Daoy (cell line): ENCODE measurements around the gene LAIR1. TPM values are rescaled to one million over a fixed set of nuclear protein-coding genes. Genes with fewer than 3 reads are reported as not detected.
"Not testable (repeated sequence)": the region's sequence is repeated elsewhere in the genome, so short reads cannot be mapped to it uniquely, and the experiment has no call there.

ENCODE experiments used
- DNase-seq: peaks from one replicate; pipeline ENCODE4 v3.0.0-alpha.2; 2015; ENCODE audit warnings: low read depth
- total RNA-seq: library from RNA; depleted of rRNA; stranded (reverse); fragments of >200 nt; shearing (Covaris generic); gene quantifications from 2 replicates; pipeline ENCODE4 v1.2.3, GENCODE V29; 2014

LAIR1 gene
- total RNA-seq, 1 experiment from 2014 or later = not detected

DNA sequence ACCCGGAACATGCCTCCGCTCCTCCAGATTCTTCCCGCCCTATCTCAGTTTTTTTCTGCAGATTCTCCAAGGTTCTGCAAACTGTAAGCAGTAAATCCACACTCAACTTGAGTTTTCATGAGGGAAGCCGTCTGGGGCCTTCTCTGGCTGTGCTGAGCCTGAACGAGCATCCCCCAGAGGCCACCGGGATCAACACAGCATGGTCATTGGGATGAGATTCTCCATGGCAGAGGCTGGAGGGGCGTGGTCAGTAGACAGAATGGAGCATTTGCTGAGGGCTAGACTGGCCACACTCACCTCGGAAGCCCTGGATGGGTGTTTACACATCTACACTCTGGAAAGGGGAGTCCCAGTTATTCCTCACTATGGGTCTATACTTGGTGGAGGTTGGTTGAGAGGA is 23.4 kb downstream of the LAIR1 start:
- no peak for DNase-seq

DNA sequence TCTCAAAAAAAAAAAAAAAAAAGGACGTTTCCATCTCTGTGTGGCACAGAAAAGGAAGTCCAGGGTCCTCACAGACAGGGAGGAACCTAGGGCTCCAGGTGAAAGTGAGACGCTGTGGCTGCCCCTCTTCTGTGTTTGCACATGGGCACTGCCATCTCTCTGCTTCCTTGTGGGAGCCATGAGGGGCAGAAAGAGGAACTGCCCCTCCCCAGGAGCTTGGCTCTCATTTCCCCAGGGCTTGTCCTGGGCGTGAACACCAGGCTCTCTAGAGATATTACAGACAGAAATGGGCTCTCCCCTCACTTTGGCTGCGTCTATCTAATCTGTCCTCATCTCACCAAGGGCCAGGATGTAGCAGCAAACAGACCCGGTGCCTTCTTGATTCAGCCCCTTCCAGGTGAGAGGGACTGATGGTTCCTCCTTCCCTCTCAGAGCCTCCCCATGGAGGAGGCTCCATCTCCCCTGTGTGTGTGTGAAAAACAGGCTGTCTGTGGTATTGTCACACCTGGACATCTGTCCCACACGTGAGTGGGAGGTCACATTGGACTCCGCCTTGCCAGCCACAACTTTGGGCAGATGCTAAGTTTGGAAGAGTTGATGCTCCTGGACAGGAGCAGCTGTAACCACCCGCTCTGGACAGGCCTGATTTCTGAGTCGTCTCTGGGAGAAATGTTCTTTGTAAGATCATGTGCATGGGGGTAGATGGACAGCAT is 24.9 kb downstream of the LAIR1 start:
- no peak for DNase-seq

DNA sequence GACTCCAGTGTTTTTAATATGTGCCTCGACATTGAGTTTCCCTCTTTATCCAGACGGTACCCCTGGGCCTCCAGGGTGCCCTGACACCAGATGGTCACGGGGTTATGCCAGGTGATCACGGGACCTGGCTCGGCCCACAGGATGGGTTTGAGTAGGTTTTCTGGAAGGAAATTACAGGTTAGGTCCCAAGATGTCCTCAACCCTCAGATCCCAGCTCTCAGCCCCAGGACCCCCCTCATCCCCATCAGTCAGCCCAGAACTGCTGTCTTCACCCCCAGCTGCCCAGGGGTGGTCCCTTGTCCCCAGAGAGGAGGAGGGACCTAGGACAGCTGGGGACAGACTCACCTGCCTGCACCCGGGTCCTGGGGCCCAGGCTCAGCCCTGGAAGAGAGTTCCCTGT is 26.2 kb downstream of the LAIR1 start:
- no peak for DNase-seq

DNA sequence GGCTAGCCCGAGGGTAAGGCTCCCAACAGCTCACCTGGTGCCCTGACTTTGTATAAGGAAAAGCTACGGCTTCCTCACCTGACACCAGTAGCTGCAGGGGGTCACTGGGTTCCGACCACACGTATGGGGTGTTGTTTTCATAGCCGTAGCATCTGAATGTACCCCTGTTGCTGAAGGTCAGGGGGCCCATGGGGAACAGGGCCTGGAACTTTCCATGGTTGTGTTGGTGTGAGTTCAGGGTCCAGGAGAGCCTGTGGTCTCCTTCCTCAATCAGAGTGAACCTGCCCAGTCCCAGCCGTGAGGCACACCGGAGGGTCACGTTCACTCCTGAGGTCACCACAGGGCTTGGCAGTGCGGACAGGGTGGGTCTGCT is 26.9 kb downstream of the LAIR1 start:
- no peak for DNase-seq

DNA sequence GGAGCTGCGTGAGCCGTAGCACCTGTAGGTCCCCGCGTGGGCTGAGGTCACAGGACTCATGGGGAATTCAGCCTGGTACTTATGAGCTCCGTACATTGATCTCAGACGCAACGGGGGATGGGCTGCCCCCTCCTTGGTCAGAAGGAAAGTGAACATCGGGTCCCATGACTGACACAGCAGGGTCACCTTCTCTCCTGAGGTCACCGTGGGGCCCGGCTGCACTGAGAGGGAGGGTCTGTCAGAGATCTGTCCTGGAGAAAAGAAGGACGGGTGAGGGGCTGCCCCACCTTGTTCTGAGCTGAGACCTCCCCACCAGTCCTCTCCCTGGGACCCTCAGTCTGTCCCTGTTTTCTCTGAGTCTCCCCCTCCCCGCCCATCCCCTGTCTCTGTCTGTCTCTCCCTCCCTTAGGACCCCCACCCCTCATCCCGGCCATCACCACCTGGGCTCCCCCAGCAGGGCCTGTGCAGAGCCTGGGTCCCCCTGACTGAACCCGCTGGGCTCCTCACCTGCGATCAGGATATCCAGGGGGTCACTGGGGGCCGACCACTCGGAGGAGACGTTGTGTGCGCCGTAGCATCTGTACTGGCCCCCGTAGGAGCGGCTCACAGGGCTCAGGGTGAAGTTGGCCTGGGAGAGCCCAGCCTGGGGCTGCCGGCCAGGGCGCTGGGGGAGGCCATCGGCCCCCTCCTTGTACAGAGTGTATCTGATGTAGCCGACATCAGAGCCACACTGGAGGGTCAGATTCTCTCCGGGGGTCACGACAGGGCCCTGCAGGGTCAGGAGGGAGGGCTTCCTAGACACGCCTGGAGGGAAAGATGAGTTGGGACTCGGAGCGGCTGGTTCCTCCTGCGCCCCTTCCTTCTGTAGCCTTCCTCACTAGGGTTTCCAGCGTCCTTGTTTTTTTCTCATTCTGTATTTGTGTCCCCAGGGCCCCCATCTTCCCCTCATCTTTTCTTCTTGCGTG is 27.6 kb downstream of the LAIR1 start:
- DNase-seq = no peak

DNA sequence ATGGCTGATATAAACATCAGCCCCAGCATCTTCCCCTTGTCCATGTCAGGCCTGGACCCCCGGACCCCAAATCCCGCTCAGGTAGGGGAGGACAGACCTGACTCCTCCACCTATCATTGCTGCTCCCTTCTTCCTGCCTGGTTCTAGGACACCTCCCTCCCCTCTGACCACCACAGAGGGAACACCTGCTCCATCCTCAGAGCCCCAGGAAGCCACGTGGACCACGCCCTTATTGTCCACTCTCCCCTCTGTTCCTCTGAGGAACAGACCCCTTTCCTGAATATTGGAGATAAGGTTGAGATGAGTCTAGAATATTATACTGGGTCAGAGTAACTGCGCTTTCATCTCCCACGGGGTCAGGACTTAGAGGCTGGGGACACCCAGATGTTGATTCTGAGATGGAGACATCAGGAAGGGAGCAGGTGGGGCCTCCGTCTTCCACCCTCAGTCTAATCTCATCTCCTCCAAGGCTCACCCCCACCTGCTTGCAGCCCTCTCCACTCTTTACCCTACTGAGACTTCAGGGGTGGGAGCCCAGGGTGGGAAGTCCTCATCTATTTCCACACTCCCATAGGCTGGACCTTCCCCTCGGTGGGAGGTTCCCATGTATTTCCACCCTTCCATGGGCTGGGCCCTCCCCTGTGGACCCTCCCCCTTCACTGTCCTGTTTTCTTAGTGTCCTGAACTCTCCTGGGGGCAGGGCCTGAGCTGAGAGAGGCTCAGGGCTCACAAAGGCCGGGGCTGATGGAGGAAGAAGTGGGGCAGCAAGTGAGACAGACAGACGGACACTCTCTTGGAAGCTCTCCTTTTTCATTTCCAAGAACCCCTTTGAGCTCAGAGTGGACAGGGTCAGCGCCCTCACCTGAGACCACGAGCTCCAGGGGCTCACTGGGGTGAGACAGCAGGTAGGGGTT is 28.5 kb downstream of the LAIR1 start:
- DNase-seq = no peak

DNA sequence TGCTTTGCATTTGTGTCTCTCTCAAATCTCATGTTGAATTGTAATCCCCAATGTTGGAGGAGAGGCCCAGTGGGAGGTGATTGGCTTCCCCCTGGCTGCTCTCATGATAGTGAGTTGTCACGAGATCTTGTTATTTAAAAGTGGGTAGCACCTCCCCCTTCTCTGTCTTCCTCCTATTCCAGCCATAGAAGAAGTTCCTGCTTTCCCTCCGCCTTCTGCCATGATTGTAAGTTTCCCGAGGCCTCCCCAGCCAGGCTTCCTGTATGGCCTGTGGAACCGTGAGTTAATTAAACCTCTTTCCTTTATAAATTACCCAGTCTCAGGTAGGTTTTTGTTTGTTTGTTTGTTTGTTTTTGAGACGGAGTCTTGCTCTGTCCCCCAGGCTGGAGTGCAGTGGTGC is 29.6 kb downstream of the LAIR1 start:
- peak; percentile 24 for DNase-seq

DNA sequence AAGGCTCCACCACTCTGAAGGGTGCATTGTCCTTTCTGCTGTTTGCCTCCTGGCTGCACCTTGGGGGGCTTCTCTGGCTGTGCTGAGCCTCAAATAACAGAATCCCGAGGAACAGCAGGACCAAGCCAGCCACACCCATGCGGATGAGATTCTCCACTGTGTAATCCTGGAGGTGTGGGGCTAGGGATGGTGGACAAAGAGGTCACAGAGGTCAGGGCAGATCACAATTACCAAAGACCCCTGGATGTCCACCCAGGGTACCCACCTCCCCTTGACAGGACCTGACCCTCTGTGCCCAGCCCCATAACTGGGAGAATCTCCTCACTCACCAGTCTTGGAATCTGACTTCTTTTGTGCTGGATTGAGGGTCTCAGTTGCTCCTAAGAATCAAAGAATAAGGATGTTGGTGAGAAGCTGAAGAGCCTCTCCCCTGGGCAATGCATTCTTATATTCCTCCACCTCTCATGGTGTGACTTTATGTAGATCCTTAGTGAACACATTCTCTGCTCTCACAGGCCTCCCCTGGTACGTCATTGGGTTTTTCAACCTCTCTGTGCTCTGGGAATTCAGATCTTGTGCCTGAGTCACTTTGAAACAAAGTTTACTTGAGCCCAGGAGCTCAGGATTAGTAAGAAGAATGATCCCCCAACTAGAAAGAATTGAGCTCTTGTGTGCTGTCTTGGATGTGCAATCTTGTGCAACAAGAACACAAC is 31.0 kb downstream of the LAIR1 start:
- no peak for DNase-seq

DNA sequence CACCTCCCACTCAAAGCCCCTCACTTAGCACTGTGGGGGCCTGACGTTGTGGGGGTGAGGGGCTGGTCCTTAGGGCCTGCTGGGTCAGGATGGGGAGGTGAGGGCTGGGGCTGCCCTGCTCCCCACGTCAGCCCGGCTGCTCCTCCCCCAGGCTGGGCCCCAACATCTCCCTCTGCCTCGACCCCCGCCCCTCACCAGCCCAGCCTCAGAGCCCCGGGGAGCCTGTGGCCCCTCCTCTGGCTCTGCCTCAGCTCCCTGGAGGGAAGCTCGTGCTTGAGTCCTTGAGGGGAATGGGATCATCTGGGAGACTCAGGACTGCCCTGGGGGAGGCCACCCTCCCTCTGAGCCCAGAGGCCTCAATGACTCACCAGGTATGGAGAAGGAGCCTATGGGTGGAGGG is 32.6 kb downstream of the LAIR1 start:
- DNase-seq = no peak

DNA sequence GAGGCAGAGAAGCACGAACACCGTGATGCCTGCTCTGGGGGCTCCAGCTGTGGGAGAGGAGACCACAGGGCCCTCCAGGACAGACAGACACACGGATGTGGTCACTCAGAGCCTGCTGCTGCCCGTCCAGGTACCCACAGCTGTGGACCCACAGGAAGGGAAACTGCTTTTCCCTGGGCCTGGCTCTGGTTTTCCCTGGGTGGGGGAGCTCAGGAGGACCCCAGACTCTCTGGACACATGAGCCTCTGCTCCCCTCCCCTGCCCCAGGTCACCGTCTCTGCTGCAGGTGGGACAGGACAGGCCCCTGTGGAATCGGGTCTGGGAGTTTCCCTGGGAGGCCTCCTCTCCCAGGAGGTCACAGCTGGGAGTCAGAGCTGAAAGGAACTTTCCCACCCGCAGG is 33.1 kb downstream of the LAIR1 start:
- DNase-seq = no peak

DNA sequence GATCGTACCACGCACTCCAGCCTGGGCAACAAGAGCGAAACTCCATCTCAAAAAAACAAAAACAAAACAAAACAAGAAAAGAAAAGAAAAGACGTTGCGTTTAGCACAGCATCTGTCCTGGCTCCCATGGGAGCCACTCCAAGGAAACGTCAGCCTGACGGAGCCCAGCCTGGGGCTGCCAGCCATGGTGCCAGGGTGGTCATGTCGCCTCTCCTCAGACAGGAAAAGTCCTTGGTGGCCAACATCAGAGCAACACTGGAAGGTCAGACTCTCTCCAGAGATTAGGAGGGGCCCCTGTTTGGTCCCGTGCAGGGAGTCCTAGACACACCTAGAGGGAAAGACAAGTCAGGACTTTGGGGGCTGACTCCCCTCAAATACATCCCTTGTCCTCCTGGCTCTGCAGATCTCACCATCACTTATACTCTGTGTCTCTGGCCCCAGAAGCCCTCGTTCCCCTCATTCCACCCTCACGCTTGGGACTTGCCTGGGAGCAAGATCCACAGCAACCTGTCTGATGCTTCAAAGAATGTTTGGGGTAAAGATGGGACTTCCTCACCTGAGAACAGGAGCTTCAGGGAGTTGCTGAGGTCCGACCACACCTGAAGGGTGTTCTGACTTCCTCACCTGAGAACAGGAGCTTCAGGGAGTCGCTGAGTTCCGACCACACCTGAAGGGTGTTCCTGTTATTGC is 35.1 kb downstream of the LAIR1 start:
- no peak for DNase-seq

DNA sequence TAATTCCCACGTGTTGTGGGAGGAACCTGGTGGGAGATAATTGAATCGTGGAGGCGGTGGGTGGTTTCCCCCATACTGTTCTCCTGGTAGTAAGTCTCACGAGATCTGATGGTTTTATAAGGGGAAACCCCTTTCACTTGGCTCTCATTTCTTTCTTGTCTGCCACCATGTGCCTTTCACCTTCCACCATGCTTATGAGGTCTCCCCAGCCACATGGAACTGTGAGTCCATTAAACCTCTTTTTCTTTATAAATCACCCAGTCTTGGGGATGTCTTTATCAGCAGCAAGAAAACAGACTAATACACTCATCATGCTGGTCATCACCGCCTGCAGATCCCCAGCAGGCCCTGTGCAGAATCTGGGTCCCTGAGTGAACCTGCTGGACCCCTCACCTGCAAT is 36.0 kb downstream of the LAIR1 start:
- not testable (repeated sequence) for DNase-seq

DNA sequence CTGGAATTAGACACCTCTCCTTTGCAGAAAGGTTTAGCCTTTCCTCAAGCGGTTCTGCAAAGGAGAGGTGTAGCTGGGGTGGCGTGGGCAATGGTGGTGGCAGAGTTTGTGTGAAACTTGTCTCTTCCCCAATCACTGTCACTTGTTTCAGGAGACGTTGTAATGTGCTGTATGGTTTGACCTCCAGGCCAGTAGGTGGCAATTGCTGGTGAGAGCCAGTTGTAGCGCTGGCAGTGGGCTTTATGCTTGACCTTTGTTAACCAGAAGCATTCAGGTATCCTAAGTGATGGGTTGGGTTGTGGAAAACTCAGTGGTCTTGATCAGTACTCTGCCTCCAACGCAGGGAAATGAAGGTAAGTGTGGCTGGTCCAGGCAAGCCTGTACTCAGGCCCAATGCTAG is 39.1 kb downstream of the LAIR1 start:
- no peak for DNase-seq

DNA sequence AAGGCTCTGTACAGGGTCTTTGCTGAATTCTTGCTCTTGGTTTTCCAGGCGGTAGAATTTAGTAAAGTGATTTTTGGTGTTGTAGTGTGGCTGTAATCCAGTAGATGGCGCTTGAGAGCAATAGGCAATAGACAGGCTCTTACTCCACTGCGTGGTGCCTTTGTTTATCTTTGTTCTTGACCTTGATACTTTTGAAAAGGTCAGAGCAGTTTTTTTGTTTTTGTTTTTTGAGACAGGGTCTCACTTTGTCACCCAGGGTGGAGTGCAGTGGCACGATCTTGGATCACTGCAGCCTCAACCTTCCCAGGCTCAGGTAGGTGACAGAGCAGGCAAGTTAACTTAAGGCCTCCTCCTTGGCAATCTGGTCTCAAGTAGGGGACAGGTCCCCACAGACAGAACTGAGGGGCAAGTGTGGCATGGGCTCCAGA is 39.5 kb downstream of the LAIR1 start:
- peak; percentile 41 for DNase-seq

DNA sequence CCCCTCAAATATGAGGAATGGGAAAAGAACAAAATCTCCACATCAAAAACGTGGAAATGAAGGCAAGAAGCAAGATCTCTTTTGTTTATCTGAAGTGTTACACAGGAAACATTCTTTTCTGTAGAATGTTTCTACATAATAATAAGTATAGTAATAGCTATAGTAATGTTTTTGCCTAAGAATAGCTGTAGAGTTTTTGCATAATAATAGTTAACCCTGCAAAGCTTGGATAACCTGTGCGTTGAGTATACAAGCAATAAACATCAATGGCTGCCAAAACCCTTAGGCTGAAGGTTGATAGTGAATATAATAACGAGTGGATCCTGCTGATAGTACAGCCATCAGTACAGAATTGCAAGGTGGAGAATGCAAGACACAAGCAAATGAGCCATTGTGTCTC is 40.7 kb downstream of the LAIR1 start:
- no peak for DNase-seq

DNA sequence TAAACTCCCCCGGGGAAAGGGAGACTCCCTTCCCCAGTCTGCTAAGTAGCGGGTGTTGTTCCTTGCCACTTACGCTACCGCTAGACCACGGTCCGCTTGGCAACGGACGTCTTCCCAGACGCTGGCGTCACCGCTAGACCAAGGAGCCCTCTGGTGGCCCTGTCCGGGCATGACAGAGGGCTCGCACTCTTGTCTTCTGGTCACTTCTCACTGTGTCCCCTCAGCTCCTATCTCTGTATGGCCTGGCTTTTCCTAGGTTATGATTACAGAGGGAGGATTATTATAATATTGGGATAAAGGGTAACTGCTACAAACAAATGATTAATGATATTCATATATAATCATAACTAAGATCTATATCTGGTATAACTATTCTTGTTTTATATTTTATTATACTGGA is 41.8 kb downstream of the LAIR1 start:
- not testable (repeated sequence) for DNase-seq

DNA sequence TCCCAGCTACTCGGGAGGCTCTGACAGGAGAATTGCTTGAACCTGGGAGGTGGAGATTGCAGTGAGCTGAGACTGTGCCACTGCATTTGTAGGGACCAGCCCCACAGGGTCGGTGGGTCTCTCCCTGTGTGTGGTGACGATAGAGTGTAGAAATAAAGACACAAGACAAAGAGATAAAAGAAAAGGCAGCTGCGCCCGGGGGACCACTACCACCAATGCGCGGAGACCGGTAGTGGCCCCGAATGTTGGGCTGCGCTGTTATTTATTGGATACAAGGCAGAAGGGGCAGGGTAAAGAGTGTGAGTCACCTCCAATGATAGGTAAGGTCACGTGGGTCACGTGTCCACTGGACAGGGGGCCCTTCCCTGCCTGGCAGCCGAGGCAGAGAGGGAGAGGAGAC is 42.4 kb downstream of the LAIR1 start:
- DNase-seq = not testable (repeated sequence)

DNA sequence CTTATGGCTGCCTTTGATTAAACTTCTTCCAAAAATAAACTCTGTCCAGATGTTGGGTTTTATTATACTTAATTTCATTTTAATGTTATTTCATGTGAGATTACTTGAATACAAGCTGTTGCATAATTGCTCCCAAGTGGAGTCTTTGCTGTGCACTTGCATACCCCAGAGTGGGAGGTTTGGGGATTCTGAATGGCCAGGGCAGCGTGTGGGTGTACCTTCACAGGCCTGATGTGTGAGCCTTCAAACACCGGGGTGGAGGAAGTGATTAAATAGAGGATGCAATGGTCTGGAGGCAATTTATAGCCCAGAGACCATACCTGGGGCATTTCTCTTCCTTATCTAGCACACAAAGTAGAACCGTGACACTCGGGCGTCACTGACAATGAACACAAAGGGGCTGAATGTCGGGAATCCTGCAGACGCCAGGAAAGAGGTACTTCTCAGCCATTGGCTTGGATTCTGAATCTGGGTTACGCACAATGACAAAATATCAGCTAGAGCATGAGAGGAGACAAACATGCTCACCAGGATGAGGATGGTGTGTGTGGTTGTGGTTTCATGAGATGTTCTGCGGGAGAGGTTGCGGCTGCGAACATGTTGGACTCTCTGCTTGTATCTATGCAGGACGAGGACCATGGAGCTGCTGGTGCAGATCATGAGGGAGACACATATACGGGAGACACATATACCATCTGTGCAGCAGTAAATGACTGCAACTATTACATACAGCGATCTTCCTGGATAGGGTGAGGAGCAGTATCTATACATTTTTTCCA is 44.6 kb downstream of the LAIR1 start:
- DNase-seq = no peak

DNA sequence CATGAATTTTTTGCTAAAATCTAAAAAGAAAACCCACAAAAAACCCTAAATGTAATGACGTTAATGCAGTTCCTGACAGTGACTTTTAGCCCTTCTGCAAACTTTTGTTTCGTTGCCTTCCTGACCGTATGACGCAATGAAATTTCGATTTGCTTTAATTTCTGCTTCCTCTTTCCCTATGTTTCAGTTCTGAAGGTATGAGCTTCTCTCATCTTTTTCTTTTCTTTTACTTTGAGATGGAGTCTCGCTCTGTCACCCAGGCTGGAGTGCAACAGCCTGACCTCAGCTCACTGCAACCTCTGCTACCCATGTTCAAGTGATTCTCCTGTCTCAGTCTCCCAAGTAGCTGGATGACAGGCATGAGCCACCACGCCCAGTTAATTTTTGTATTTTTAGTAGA is 45.7 kb downstream of the LAIR1 start:
- no peak for DNase-seq

DNA sequence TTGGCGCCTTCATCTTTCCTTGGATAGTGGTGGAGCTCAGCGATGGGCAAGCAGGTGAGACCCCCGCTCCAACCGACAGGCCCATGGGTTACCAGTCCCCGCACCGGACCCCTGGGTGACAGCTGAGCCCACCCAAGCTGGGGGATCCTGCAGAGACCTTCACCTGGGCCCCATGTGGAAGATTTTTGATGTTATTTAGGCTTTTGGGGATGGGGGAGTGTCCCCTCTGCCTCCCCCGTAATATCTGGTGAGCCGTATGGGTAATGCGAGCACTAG is 46.8 kb downstream of the LAIR1 start:
- DNase-seq = no peak
